ENCODE data around the gene SLC6A17. TPM values are rescaled to one million over a fixed set of nuclear protein-coding genes. Genes with fewer than 3 reads are reported as not detected.

Gene SLC6A17
- total and polyA plus RNA-seq, 2 donors (not counting 1 experiment from before 2014, with no cell fraction given) = not detected

DNA sequence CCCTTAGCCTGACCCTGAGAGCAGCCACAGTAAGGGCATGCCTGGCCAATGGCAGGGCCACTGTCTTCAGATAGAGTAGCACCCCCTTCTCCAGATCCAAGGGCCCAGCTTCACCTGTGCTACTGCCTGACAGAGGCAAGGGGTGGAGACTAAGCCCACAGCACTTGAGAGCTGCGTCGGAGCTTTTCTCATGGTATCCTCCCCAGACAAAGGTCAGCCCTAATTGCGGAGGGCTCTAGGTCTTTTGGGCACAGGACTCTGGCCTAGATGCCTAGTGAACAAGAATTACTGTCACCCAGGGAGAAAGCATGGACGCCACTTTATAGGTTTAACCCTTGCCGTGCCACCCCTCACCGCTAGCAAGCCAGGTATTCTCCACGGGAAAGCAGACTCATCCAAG, 74.9 kb downstream of the SLC6A17 start:
- Histone ChIP-seq H3K4me1 (ENCODE audit: control insufficient read depth in 2 of 2, insufficient read depth in 2 of 2, low read length in 2 of 2) (no peaks in the 10 kb centered on the region), H3K9ac (ENCODE audit: low read length) (no peak overlapping the region), H3K27ac (ENCODE audit: low read length in 2 of 2) (no peak overlapping the region), H3K79me2 (ENCODE audit: control insufficient read depth, insufficient read depth, low read length) (no peaks in the 10 kb centered on the region), H2AFZ (ENCODE audit: insufficient read depth, low read depth, low read length, poor library complexity, severe bottlenecking) (no peak overlapping the region), H3K27me3 (replicated peaks in 1 of 4; ENCODE audit: control extremely low read depth in 1 of 4, control insufficient read depth in 3 of 4, insufficient read depth in 4 of 4, low read length in 3 of 4) (no peaks in the 10 kb centered on the region), H3K4me2 (replicated peaks; ENCODE audit: low read depth, low read length, poor library complexity, severe bottlenecking) (no peak overlapping the region), H4K20me1 (ENCODE audit: control insufficient read depth, insufficient read depth, low read length, poor library complexity, severe bottlenecking) (no peaks in the 10 kb centered on the region), H3K36me3 (replicated peaks in 1 of 2; ENCODE audit: control extremely low read depth in 1 of 2, control insufficient read depth in 1 of 2, extremely low read depth in 1 of 2, insufficient read depth in 2 of 2, low read length in 1 of 2) (peaks cover 0 to 6% of the 10 kb centered on the region in 2 experiments), H3K9me3 (ENCODE audit: control extremely low read depth in 1 of 3, control insufficient read depth in 2 of 3, insufficient read depth in 1 of 3, low read length in 2 of 3) (no peaks in the 10 kb centered on the region), H3K4me3 (ENCODE audit: control extremely low read depth in 1 of 5, extremely low read depth in 1 of 5, insufficient read depth in 1 of 5, low read depth in 2 of 5, low read length in 4 of 5) (no peak overlapping the region)
- intact Hi-C loops (cut with micrococcal nuclease) = no loop called here
- H3K27ac Mint-ChIP-seq = no peak overlapping the region
- ChIA-PET POLR2A (no interaction called here), CTCF (interaction anchor here (0.8 to 1.4 kb wide), 3 partner anchors 17 to 23 kb away, joined by 3 to 5 read pairs (median 4); no protein-coding TSS in a partner anchor)
- no peak overlapping the region for H3K4me3 Mint-ChIP-seq
- DNase-seq (no peak), ATAC-seq (ENCODE audit: low read depth) (no peak)
- no peaks in the 10 kb centered on the region for H3K9me3 Mint-ChIP-seq (ENCODE audit: insufficient read depth)
- no peak for TF ChIP-seq EZH2 (IDR thresholded peaks at IDR 0.05; ENCODE audit: borderline replicate concordance, insufficient read depth, low read depth, low read length, poor library complexity, severe bottlenecking)
- TF ChIP-seq, protein P1, sequence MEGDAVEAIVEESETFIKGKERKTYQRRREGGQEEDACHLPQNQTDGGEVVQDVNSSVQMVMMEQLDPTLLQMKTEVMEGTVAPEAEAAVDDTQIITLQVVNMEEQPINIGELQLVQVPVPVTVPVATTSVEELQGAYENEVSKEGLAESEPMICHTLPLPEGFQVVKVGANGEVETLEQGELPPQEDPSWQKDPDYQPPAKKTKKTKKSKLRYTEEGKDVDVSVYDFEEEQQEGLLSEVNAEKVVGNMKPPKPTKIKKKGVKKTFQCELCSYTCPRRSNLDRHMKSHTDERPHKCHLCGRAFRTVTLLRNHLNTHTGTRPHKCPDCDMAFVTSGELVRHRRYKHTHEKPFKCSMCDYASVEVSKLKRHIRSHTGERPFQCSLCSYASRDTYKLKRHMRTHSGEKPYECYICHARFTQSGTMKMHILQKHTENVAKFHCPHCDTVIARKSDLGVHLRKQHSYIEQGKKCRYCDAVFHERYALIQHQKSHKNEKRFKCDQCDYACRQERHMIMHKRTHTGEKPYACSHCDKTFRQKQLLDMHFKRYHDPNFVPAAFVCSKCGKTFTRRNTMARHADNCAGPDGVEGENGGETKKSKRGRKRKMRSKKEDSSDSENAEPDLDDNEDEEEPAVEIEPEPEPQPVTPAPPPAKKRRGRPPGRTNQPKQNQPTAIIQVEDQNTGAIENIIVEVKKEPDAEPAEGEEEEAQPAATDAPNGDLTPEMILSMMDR (IDR thresholded peaks at IDR 0.05) = no peak
- WGBS (ENCODE audit: insufficient coverage) = 91% methylated on average over 7 of the region's 7 CpGs
- H3K4me1 Mint-ChIP-seq = no peaks in the 10 kb centered on the region
- H3K27me3 Mint-ChIP-seq = no peaks in the 10 kb centered on the region

DNA sequence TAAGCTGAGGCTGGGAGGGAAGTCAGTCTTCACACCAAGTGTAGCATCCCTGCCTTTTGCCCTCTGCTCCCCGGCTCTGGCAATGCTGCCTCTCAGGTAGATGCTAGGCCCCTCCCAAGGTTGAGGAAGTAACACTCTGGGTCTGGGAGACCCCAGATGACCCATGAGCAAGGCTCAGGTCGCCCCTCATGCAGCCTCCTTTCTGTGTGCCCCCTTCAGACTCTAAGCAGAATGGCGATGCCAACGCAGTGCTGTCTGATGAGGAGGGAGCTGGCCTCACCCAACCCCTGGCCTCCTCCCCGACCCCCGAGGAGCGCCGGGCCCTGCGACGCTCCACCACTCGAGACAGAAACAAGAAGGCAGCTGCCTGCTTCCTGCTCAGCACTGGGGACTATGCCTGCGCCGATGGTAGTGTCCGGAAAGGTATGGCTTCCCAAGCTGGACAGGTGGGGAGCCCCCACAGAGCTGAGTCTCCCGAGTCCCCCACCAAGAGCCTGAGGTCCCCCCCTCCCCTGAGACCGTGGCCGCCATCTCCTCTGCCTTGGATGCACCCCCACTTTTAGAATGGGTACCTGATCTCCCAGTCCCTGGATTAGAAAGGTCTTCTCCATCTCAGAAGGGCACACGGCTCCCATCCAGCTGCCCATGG, 75.6 kb downstream of the SLC6A17 start:
- Histone ChIP-seq H3K27me3 (replicated peaks in 1 of 4; ENCODE audit: control extremely low read depth in 1 of 4, control insufficient read depth in 3 of 4, insufficient read depth in 4 of 4, low read length in 3 of 4) (no peaks in the 10 kb centered on the region), H3K27ac (ENCODE audit: low read length in 2 of 2) (no peak overlapping the region), H3K4me2 (replicated peaks; ENCODE audit: low read depth, low read length, poor library complexity, severe bottlenecking) (no peak overlapping the region), H3K4me3 (ENCODE audit: control extremely low read depth in 1 of 5, extremely low read depth in 1 of 5, insufficient read depth in 1 of 5, low read depth in 2 of 5, low read length in 4 of 5) (no peak overlapping the region), H2AFZ (ENCODE audit: insufficient read depth, low read depth, low read length, poor library complexity, severe bottlenecking) (no peak overlapping the region), H4K20me1 (ENCODE audit: control insufficient read depth, insufficient read depth, low read length, poor library complexity, severe bottlenecking) (no peaks in the 10 kb centered on the region), H3K79me2 (ENCODE audit: control insufficient read depth, insufficient read depth, low read length) (no peaks in the 10 kb centered on the region), H3K9me3 (ENCODE audit: control extremely low read depth in 1 of 3, control insufficient read depth in 2 of 3, insufficient read depth in 1 of 3, low read length in 2 of 3) (no peaks in the 10 kb centered on the region), H3K36me3 (replicated peaks in 1 of 2; ENCODE audit: control extremely low read depth in 1 of 2, control insufficient read depth in 1 of 2, extremely low read depth in 1 of 2, insufficient read depth in 2 of 2, low read length in 1 of 2) (peaks cover 0 to 6% of the 10 kb centered on the region in 2 experiments), H3K9ac (ENCODE audit: low read length) (no peak overlapping the region), H3K4me1 (ENCODE audit: control insufficient read depth in 2 of 2, insufficient read depth in 2 of 2, low read length in 2 of 2) (no peaks in the 10 kb centered on the region)
- H3K4me1 Mint-ChIP-seq = no peaks in the 10 kb centered on the region
- DNase-seq (no peak), ATAC-seq (ENCODE audit: low read depth) (no peak)
- no peak overlapping the region for H3K27ac Mint-ChIP-seq
- CTCF ChIA-PET = interaction anchor here (1.4 kb wide), 1 partner anchor 19 kb away, joined by 4 read pairs; no protein-coding TSS in a partner anchor
- no peaks in the 10 kb centered on the region for H3K9me3 Mint-ChIP-seq (ENCODE audit: insufficient read depth)
- WGBS (ENCODE audit: insufficient coverage) = 97% methylated on average over 18 of the region's 18 CpGs
- intact Hi-C loops (cut with micrococcal nuclease) = no loop called here
- POLR2A ChIA-PET = interaction anchor here (0.5 kb wide), 1 partner anchor 1492 kb away, joined by 4 read pairs; no protein-coding TSS in a partner anchor
- no peak overlapping the region for H3K4me3 Mint-ChIP-seq
- TF ChIP-seq EZH2 (IDR thresholded peaks at IDR 0.05; ENCODE audit: borderline replicate concordance, insufficient read depth, low read depth, low read length, poor library complexity, severe bottlenecking) = no peak
- TF ChIP-seq, protein P1 (IDR thresholded peaks at IDR 0.05) = no peak
- no peaks in the 10 kb centered on the region for H3K27me3 Mint-ChIP-seq
